ENCODE measurements around the gene PRR16. TPM values are rescaled to one million over a fixed set of nuclear protein-coding genes. Genes with fewer than 3 reads are reported as not detected.

PRR16 gene
- total RNA-seq, result 5.1 TPM

GRCh38 chr5:120463991-120464626, at the start of gene PRR16:
PRR16 (plus strand) TSS chr5:120464300.

Small RNA genes within 50 kb of the gene (small RNA-seq; reads per million reads assigned to genes)
- gene PRELID3BP8 (ENCODE audit: low replicate concordance) (not detected), gene RNU4-69P (ENCODE audit: low replicate concordance) (not detected)

All from metanephros (tissue), 2 donors.